Fibroblast of pulmonary artery (primary cell): ENCODE results near the gene PLTP.

ENCODE experiments used
- DNase-seq: peaks from one replicate; pipeline ENCODE4 v3.0.0-alpha.2; 2010; ENCODE audit warnings: low read depth
- H3K4me3 ChIP-seq: replicated peaks from 2 replicates; pipeline ENCODE4 v1.5.1; 2011; ENCODE audit warnings: low read depth, mild to moderate bottlenecking, control low read depth, low read length, moderate library complexity
- TF ChIP-seq, protein P1 (sequence below): IDR thresholded peaks from 2 replicates; pipeline ENCODE4 v1.5.1; 2011; ENCODE audit warnings: mild to moderate bottlenecking, control low read depth, low read length, inconsistent platforms; ENCODE audit errors: missing control alignments

Gene PLTP

DNA sequence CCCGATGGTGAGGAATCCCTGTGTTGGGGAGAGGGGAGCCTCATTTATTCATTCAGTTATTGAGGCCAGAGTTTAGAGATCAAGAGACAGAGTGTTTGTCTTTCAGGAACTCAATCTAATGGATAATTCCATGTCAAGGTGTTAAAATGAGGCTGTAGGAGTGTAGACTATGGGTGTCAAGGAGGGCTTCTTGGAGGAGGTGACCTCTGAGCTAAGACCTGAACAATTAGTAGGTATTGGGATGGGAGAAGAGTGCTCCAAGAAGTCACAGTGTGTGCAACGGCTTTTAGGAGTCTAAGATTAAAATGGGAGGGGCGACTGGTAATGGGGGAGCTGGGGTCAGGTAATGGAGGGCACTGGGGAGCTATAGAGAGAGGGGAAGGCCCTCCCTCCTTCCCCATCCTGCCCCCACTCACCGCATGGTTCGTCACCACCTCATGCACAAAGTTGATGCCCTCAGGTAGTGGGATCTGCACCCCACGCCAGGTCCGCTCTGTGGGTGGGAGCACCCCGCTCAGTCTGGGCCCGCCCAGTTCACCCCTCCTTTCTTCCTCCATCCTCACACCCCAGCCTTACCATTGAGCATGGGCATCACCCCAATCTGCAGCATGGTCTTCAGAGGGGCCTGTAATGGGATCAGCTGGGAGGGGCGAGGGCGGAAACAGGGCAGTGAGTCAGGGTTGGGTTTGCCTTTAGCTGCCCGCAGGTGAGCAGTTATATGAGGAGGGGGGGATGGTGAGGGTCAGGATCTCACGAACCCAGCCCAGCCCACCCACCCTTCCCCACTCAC, 12.7 kb downstream of the PLTP start:
- H3K4me3 ChIP-seq, result no peak overlapping the region
- DNase-seq, result no peak

GRCh38 chr20:45898285-45898684, 13.7 kb downstream of the PLTP start:
- TF ChIP-seq, protein P1, sequence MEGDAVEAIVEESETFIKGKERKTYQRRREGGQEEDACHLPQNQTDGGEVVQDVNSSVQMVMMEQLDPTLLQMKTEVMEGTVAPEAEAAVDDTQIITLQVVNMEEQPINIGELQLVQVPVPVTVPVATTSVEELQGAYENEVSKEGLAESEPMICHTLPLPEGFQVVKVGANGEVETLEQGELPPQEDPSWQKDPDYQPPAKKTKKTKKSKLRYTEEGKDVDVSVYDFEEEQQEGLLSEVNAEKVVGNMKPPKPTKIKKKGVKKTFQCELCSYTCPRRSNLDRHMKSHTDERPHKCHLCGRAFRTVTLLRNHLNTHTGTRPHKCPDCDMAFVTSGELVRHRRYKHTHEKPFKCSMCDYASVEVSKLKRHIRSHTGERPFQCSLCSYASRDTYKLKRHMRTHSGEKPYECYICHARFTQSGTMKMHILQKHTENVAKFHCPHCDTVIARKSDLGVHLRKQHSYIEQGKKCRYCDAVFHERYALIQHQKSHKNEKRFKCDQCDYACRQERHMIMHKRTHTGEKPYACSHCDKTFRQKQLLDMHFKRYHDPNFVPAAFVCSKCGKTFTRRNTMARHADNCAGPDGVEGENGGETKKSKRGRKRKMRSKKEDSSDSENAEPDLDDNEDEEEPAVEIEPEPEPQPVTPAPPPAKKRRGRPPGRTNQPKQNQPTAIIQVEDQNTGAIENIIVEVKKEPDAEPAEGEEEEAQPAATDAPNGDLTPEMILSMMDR, result no peak
- no peak for DNase-seq
- no peak overlapping the region for H3K4me3 ChIP-seq

More for the DNA sequence above, 12.7 kb downstream of the PLTP start:
- TF ChIP-seq, protein P1, result no peak

DNA sequence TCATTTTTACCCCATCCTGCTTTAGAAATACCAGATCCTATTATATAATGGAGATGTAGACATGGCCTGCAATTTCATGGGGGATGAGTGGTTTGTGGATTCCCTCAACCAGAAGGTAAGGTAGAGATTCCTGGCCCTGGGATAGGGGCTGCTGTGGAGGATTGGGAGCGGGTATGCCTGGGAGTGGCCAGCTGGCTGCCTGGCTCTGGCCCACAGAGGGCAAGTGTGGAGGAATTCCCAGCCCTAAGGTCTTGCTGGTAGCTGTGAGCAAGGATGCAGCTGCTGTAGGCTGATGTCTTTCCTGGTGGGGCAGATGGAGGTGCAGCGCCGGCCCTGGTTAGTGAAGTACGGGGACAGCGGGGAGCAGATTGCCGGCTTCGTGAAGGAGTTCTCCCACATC, 14.3 kb downstream of the PLTP start:
- no peak overlapping the region for H3K4me3 ChIP-seq
- DNase-seq, result no peak
- TF ChIP-seq, protein P1, result no peak

- H3K4me3 ChIP-seq, result no peak overlapping the region
- no peak for DNase-seq
- TF ChIP-seq, protein P1, result no peak
Measured at GRCh38 chr20:45897289-45897688, 14.7 kb downstream of the PLTP start.

DNA sequence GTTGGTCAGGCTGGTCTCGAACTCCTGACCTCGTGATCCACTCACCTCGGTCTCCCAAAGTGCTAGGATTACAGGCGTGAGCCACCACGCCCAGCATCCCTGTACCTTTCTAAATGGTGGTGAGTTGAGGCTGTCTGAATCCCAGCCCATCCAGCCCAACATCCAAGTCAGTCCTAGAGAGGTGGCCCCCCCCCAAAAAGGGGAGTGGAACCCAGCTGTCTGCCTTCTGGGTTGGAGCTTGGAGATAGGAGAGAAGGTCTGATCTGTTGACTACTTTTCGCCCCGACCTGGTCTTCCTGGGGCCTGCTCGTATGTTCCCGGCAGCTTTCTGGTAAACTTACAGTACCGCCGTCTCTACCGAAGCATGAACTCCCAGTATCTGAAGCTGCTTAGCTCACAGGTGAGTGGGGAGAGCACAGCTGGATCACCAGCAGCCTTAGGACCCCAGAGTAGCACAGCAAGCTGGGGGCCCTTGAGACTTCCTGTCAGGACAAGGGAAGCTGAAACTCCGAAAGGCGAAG, 15.3 kb downstream of the PLTP start:
- DNase-seq, result no peak
- no peak overlapping the region for H3K4me3 ChIP-seq
- TF ChIP-seq, protein P1, result no peak

DNA sequence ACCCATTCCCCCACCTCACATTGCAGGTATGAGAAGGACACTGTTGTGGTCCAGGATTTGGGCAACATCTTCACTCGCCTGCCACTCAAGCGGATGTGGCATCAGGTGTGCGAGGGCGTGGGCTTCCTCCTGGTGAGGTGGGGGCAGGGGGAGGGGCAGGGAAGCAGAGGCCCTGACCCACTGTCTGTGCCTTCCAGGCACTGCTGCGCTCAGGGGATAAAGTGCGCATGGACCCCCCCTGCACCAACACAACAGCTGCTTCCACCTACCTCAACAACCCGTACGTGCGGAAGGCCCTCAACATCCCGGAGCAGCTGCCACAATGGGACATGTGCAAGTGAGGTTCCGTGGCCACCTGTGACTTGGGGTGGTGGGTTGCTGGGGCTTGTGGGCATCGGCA, 17.2 kb downstream of the PLTP start:
- H3K4me3 ChIP-seq, result no peak overlapping the region
- DNase-seq, result no peak
- TF ChIP-seq, protein P1, result no peak

GRCh38 chr20:45893831-45894230, 18.1 kb downstream of the PLTP start:
- no peak overlapping the region for H3K4me3 ChIP-seq
- no peak for DNase-seq
- TF ChIP-seq, protein P1, result no peak
